Esophagus squamous epithelium (tissue), 5 donors: ENCODE measurements around the gene POLRMT. TPM values are rescaled to one million over a fixed set of nuclear protein-coding genes. Genes with fewer than 3 reads are reported as not detected.

ENCODE experiments used
- DNase-seq: peaks from one replicate; lab custom pipeline; 2025; lab: John Stamatoyannopoulos, UW
- H3K27ac ChIP-seq, 4 donors: fragments of 200-600 bp; sonication (generic); one replicate each; pipeline ENCODE4 v1.5.1; 2016 to 2019; ENCODE audit warnings: mild to moderate bottlenecking in 1 of 4
- H3K27me3 ChIP-seq, 4 donors: fragments of 200-600 bp; sonication (generic); 1 replicate in 3 of 4; 2 replicates in 1 of 4; pipeline versions ENCODE4 v1.5.1 to v1.6.0; 2017 to 2021; ENCODE audit warnings: antibody characterized with exemption in 1 of 4
- H3K36me3 ChIP-seq, 3 donors: fragments of 200-600 bp; sonication (generic); one replicate each; pipeline ENCODE4 v1.5.1; 2016 to 2019
- H3K4me1 ChIP-seq, 3 donors: fragments of 200-600 bp; sonication (generic); one replicate each; pipeline ENCODE4 v1.5.1; 2017 to 2019
- H3K4me3 ChIP-seq, 4 donors: fragments of 200-600 bp; sonication (generic); 1 replicate in 3 of 4; 2 replicates in 1 of 4; pipeline ENCODE4 v1.5.1; 2016 to 2019; ENCODE audit warnings: mild to moderate bottlenecking in 2 of 4, moderate library complexity in 1 of 4
- H3K9me3 ChIP-seq, 3 donors: fragments of 200-600 bp; sonication (generic); one replicate each; pipeline ENCODE4 v1.5.1; 2016 to 2019
- CTCF ChIP-seq, 6 experiments: fragments of 450-650 bp in 4 of 6; fragments of 200-600 bp in 2 of 6; sonication (generic) in 2 of 6; IDR thresholded peaks; one replicate each; pipeline ENCODE4 v1.5.1; 2016 to 2019; ENCODE audit warnings: antibody characterized with exemption in 6 of 6, mild to moderate bottlenecking in 4 of 6, moderate library complexity in 4 of 6
- POLR2A ChIP-seq, 4 donors: fragments of 450-650 bp; IDR thresholded peaks; one replicate each; pipeline ENCODE4 v1.6.1; 2017; ENCODE audit warnings: antibody characterized with exemption in 4 of 4, mild to moderate bottlenecking in 4 of 4, moderate library complexity in 3 of 4
- WGBS, 2 donors: methylation state at CpG; one replicate each; pipeline ENCODE4 v1.1.5; 2018; 5-methylcytosine and 5-hydroxymethylcytosine counted together
- intact Hi-C: fragments of 100-400 bp; cut with DNase I; formaldehyde crosslinking; loops from one replicate; pipeline ENCODE4 v1.15.0; 2022
- total RNA-seq, 4 donors: library from RNA; depleted of rRNA; stranded (reverse); fragments of >200 nt; gene quantifications; one replicate each; pipeline ENCODE4 v1.1.0, GENCODE V29; 2016
- donor health status: DM: yes; HTN: yes; CAD: no.

The POLRMT gene
- total RNA-seq, 4 donors from 2014 or later, result 23.5 to 32.3 (median 25.0) TPM

- no peak for TF ChIP-seq CTCF (IDR thresholded peaks at IDR 0.05)
- TF ChIP-seq POLR2A (IDR thresholded peaks at IDR 0.05), result no peak
- peak overlapping the region; percentile 83 to 97 (median 93) for H3K27ac ChIP-seq
- no peaks in the 10 kb centered on the region for H3K27me3 ChIP-seq
- peaks cover 0 to 13% (median 0%) of the 10 kb centered on the region in 3 donors for H3K36me3 ChIP-seq
- H3K4me3 ChIP-seq, result peak overlapping the region; percentile 69 to 100 (median 100)
- DNase-seq, result no peak
- H3K4me1 ChIP-seq, result peaks cover 31 to 70% (median 47%) of the 10 kb centered on the region in 3 donors
- H3K9me3 ChIP-seq, result no peaks in the 10 kb centered on the region
- 0% methylated on average over 5 to 7 of the region's 15 CpGs for WGBS, 2 donors
- intact Hi-C loops, result no loop called here
These were observed 59.9 kb downstream of the POLRMT start for GRCh38 chr19:573519-573825.

GRCh38 chr19:572743-573518 lies 60.4 kb downstream of the POLRMT start:
- Histone ChIP-seq H3K36me3 (peaks cover 0 to 8% (median 0%) of the 10 kb centered on the region in 3 donors), H3K9me3 (no peaks in the 10 kb centered on the region), H3K4me1 (peaks cover 31 to 64% (median 47%) of the 10 kb centered on the region in 3 donors), H3K27me3 (no peaks in the 10 kb centered on the region), H3K4me3 (peak overlapping the region; percentile 69 to 100 (median 100)), H3K27ac (peak overlapping the region; percentile 83 to 97 (median 93))
- no peak for DNase-seq
- no peak for TF ChIP-seq POLR2A (IDR thresholded peaks at IDR 0.05)
- TF ChIP-seq CTCF (IDR thresholded peaks at IDR 0.05), result no peak
- 0% methylated on average over 4 of the region's 55 CpGs; no CpG with 5 or more reads in 1 of the 2 donors for WGBS, 2 donors
- intact Hi-C loops, result no loop called here

- Histone ChIP-seq H3K9me3 (no peaks in the 10 kb centered on the region), H3K4me3 (peak within 1 kb of the TSS; percentile 69 to 100 (median 100)), H3K36me3 (peaks cover 0 to under 1% (median 0%) of the 10 kb centered on the region in 3 donors), H3K4me1 (peaks cover 31 to 58% (median 47%) of the 10 kb centered on the region in 3 donors), H3K27me3 (no peaks in the 10 kb centered on the region), H3K27ac (peak within 1 kb of the TSS; percentile 83 to 97 (median 95))
- WGBS, 2 donors, result 0% methylated on average over 4 of the region's 79 CpGs
- DNase-seq, result peak; percentile 90
- intact Hi-C loops, result no loop called here
- TF ChIP-seq CTCF (IDR thresholded peaks at IDR 0.05), result peak in 3 of 6 experiments; percentile 4 to 36 (median 24)
- TF ChIP-seq POLR2A (IDR thresholded peaks at IDR 0.05), result peak in 3 of 4 donors; percentile 95 to 99 (median 98)
These were observed 61.1 kb downstream of the POLRMT start, which contains the start of gene BSG for GRCh38 chr19:572140-572742. Gene BSG, plus strand, starts transcription at chr19:572596. Its CDS starts 39 bp downstream, at chr19:572635.

- H3K9me3 ChIP-seq, result no peaks in the 10 kb centered on the region
- intact Hi-C loops, result no loop called here
- H3K36me3 ChIP-seq, result no peaks in the 10 kb centered on the region
- H3K27me3 ChIP-seq, result no peaks in the 10 kb centered on the region
- peaks cover 31 to 51% (median 40%) of the 10 kb centered on the region in 3 donors for H3K4me1 ChIP-seq
- WGBS, 2 donors, result 1% methylated on average over 9 to 12 of the region's 14 CpGs
- H3K4me3 ChIP-seq, result peak overlapping the region; percentile 69 to 100 (median 100)
- DNase-seq, result no peak
- peak overlapping the region; percentile 83 to 97 (median 88) for H3K27ac ChIP-seq
- TF ChIP-seq POLR2A (IDR thresholded peaks at IDR 0.05) (no peak), CTCF (IDR thresholded peaks at IDR 0.05) (no peak)
These were observed 61.8 kb downstream of the POLRMT start for GRCh38 chr19:571566-571974.
